Measurements from ENCODE around the gene TRPV5.

TRPV5 gene

DNA sequence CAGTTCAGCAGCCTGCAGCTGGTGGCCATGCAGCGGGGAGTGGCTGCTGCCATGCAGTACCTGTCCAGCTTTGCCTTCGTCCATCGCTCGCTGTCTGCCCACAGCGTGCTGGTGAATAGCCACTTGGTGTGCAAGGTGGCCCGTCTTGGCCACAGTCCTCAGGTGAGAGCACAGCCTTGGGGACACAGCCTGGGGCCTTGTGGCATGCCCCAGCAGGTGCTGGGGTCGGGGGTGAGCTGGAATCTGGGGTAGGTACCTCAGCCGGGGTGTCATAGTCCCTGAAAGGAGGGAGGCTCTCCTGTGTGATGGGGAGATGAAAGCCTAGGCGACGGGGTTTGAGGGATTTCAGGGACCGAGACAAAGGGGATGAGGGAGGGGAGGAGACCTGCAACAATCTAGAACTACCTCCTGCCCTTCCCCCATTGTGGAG lies 64.5 kb downstream of the TRPV5 start:
- H3K4me3 ChIP-seq (ENCODE audit: low read length): no peak overlapping the region
- TF ChIP-seq, protein P1, sequence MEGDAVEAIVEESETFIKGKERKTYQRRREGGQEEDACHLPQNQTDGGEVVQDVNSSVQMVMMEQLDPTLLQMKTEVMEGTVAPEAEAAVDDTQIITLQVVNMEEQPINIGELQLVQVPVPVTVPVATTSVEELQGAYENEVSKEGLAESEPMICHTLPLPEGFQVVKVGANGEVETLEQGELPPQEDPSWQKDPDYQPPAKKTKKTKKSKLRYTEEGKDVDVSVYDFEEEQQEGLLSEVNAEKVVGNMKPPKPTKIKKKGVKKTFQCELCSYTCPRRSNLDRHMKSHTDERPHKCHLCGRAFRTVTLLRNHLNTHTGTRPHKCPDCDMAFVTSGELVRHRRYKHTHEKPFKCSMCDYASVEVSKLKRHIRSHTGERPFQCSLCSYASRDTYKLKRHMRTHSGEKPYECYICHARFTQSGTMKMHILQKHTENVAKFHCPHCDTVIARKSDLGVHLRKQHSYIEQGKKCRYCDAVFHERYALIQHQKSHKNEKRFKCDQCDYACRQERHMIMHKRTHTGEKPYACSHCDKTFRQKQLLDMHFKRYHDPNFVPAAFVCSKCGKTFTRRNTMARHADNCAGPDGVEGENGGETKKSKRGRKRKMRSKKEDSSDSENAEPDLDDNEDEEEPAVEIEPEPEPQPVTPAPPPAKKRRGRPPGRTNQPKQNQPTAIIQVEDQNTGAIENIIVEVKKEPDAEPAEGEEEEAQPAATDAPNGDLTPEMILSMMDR (conservative IDR thresholded peaks at IDR 0.05; ENCODE audit: low read length): no peak
- DNase-seq (ENCODE audit: low read depth): no peak

DNA sequence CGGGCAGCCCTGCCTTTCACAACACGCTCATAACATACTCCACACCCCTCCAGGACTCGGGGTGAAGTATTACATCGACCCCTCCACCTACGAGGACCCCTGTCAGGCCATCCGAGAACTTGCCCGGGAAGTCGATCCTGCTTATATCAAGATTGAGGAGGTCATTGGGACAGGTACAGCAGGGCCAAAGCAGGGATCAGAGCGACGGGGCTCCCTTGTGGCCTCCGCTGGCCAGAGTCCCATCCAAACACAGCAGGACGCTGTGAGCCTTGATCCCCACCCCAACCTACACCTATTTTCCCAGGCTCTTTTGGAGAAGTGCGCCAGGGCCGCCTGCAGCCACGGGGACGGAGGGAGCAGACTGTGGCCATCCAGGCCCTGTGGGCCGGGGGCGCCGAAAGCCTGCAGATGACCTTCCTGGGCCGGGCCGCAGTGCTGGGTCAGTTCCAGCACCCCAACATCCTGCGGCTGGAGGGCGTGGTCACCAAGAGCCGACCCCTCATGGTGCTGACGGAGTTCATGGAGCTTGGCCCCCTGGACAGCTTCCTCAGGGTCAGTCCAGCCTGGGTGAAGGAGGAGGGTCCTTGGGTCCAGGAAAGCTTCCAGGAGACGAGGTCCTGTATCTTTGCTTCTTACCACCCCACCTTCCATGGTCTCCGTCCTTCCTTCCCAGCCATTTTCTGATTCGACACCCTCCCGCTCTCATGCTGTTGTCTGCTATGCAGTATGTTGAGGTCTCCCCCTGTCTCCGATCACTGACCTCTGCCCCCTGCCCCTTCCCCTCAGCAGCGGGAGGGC lies 65.2 kb downstream of the TRPV5 start:
- DNase-seq (ENCODE audit: low read depth): no peak
- TF ChIP-seq, protein P1 (conservative IDR thresholded peaks at IDR 0.05; ENCODE audit: low read length): no peak

DNA sequence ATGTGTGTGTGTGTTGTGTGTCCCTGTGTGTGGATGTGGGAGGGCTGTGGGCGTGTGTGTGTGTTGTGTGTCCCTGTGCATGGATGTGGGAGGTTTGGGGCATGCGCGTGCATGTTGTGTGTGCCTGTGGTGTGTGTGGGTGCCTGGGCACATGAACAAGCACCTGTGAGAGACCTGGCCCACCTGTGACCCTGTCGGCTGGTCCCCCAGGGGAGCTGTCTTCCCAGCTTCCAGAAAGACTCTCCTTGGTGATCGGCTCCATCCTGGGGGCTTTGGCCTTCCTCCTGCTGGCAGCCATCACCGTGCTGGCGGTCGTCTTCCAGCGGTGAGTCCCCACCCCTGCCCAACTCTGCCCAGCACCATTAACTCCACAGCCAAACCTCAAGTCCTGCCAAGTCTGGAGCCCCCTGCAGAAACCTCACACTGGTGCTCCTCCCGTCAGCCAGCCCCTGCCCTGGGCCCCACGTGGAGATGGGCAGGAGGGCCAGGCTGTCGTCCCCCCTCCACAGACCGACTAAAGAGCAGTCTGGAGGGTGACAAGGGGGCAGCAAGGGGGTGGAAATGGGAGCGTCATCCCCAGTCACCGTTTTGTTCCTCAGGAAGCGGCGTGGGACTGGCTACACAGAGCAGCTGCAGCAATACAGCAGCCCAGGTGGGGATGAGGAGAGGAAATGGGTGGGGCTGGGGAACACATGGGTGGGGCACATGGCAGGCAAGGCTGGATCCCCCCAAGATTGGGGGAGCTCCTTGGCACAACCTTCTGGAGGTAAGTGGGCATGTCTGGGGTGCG lies 66.0 kb downstream of the TRPV5 start:
- TF ChIP-seq, protein P1 (conservative IDR thresholded peaks at IDR 0.05; ENCODE audit: low read length): no peak
- no peak overlapping the region for H3K4me3 ChIP-seq (ENCODE audit: low read length)
- no peak for DNase-seq (ENCODE audit: low read depth)

More for the DNA sequence above, 65.2 kb downstream of the TRPV5 start:
- no peak overlapping the region for H3K4me3 ChIP-seq (ENCODE audit: low read length)

DNA sequence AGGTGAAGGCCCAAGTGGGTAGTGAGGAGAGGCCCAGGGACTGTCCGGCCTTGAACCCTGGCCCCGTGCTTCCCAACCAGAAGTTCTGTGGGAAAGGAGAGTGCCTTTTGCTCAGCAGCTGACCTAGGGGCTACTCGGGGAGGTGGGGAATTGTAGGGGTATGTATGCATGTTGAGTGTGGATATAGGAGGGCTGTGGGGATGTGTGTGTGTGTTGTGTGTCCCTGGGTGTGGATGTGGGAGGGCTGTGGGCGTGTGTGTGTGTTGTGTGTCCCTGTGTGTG lies 66.5 kb downstream of the TRPV5 start:
- TF ChIP-seq, protein P1 (conservative IDR thresholded peaks at IDR 0.05; ENCODE audit: low read length): no peak
- H3K4me3 ChIP-seq (ENCODE audit: low read length): no peak overlapping the region
- no peak for DNase-seq (ENCODE audit: low read depth)

DNA sequence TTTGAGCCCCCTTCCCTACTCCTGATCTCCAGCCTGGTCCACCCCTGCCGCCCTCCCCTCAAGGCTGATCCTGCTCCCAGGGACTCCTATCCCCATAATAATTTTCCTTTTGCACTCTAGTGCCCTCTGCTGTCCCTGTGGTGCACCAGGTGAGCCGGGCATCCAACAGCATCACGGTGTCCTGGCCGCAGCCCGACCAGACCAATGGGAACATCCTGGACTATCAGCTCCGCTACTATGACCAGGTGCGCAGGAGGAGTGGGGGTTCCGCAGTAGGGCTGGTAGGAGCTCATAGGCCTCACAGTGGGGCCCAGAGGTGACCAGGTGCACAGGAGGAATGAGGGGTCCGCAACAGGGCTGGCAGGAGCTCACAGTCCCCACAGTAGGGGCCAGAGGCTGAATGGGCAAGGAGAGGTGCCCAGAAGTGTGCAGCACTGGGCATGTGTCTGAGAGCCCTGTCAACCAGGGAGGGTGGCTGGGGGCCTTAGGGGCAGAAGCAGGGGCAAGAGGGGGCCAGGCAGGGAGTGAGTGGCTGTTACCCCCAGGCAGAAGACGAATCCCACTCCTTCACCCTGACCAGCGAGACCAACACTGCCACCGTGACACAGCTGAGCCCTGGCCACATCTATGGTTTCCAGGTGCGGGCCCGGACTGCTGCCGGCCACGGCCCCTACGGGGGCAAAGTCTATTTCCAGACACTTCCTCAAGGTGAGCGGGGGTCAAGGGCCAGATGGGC lies 67.0 kb downstream of the TRPV5 start:
- no peak for DNase-seq (ENCODE audit: low read depth)
- no peak overlapping the region for H3K4me3 ChIP-seq (ENCODE audit: low read length)
- TF ChIP-seq, protein P1 (conservative IDR thresholded peaks at IDR 0.05; ENCODE audit: low read length): peak; percentile 50

DNA sequence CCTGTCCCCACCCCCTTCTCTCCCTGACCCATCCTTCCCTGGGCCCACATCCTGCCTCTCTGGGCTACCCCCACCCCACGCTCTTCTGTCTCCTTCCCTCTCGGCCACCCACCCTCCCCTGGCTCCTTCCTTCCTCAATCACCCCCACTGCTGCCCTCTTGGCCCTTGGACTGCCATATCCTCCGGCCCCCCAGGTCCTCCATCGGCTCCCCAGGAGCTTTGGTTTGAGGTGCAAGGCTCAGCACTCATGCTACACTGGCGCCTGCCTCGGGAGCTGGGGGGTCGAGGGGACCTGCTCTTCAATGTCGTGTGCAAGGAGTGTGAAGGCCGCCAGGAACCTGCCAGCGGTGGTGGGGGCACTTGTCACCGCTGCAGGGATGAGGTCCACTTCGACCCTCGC lies 67.8 kb downstream of the TRPV5 start:
- no peak overlapping the region for H3K4me3 ChIP-seq (ENCODE audit: low read length)
- TF ChIP-seq, protein P1 (conservative IDR thresholded peaks at IDR 0.05; ENCODE audit: low read length): no peak
- DNase-seq (ENCODE audit: low read depth): no peak
